Measurements from ENCODE around the gene SMIM11. TPM values are rescaled to one million over a fixed set of nuclear protein-coding genes. Genes with fewer than 3 reads are reported as not detected.
"Not testable (repeated sequence)": the region's sequence is repeated elsewhere in the genome, so short reads cannot be mapped to it uniquely, and the experiment has no call there.

The SMIM11 gene
- total RNA-seq, 1 donor from 2014 or later: 3.9 TPM

GRCh38 chr21:34404742-34405141, 29.4 kb downstream of the SMIM11 start:
- not testable (repeated sequence) for H3K27me3 Mint-ChIP-seq (ENCODE audit: unreplicated experiment); H3K4me3 Mint-ChIP-seq (ENCODE audit: unreplicated experiment); DNase-seq (ENCODE audit: extremely low spot score, unreplicated experiment); H3K27ac Mint-ChIP-seq (ENCODE audit: unreplicated experiment); H3K9me3 Mint-ChIP-seq (ENCODE audit: unreplicated experiment); H3K4me1 Mint-ChIP-seq (ENCODE audit: unreplicated experiment); H3K36me3 Mint-ChIP-seq (ENCODE audit: unreplicated experiment)

- H3K4me1 Mint-ChIP-seq (ENCODE audit: unreplicated experiment); H3K9me3 Mint-ChIP-seq (ENCODE audit: unreplicated experiment); H3K27me3 Mint-ChIP-seq (ENCODE audit: unreplicated experiment); H3K36me3 Mint-ChIP-seq (ENCODE audit: unreplicated experiment); H3K27ac Mint-ChIP-seq (ENCODE audit: unreplicated experiment); DNase-seq (ENCODE audit: extremely low spot score, unreplicated experiment); H3K4me3 Mint-ChIP-seq (ENCODE audit: unreplicated experiment): not testable (repeated sequence)
These were observed 30.4 kb downstream of the SMIM11 start for GRCh38 chr21:34405686-34406085.

- DNase-seq (ENCODE audit: extremely low spot score, unreplicated experiment); H3K4me3 Mint-ChIP-seq (ENCODE audit: unreplicated experiment); H3K36me3 Mint-ChIP-seq (ENCODE audit: unreplicated experiment); H3K27me3 Mint-ChIP-seq (ENCODE audit: unreplicated experiment); H3K27ac Mint-ChIP-seq (ENCODE audit: unreplicated experiment); H3K9me3 Mint-ChIP-seq (ENCODE audit: unreplicated experiment); H3K4me1 Mint-ChIP-seq (ENCODE audit: unreplicated experiment): not testable (repeated sequence)
These were observed 30.8 kb downstream of the SMIM11 start for GRCh38 chr21:34406102-34406501.

GRCh38 chr21:34406676-34407075, 31.4 kb downstream of the SMIM11 start:
- H3K4me3 Mint-ChIP-seq (ENCODE audit: unreplicated experiment); H3K9me3 Mint-ChIP-seq (ENCODE audit: unreplicated experiment); H3K27ac Mint-ChIP-seq (ENCODE audit: unreplicated experiment); H3K27me3 Mint-ChIP-seq (ENCODE audit: unreplicated experiment); H3K4me1 Mint-ChIP-seq (ENCODE audit: unreplicated experiment); DNase-seq (ENCODE audit: extremely low spot score, unreplicated experiment); H3K36me3 Mint-ChIP-seq (ENCODE audit: unreplicated experiment): not testable (repeated sequence)

- DNase-seq (ENCODE audit: extremely low spot score, unreplicated experiment); H3K4me1 Mint-ChIP-seq (ENCODE audit: unreplicated experiment); H3K27ac Mint-ChIP-seq (ENCODE audit: unreplicated experiment); H3K4me3 Mint-ChIP-seq (ENCODE audit: unreplicated experiment); H3K36me3 Mint-ChIP-seq (ENCODE audit: unreplicated experiment); H3K27me3 Mint-ChIP-seq (ENCODE audit: unreplicated experiment); H3K9me3 Mint-ChIP-seq (ENCODE audit: unreplicated experiment): not testable (repeated sequence)
These were observed 32.0 kb downstream of the SMIM11 start for GRCh38 chr21:34407294-34407693.

GRCh38 chr21:34417448-34418077, 42.3 kb downstream of the SMIM11 start:
- DNase-seq (ENCODE audit: extremely low spot score, unreplicated experiment); H3K27me3 Mint-ChIP-seq (ENCODE audit: unreplicated experiment); H3K36me3 Mint-ChIP-seq (ENCODE audit: unreplicated experiment); H3K4me3 Mint-ChIP-seq (ENCODE audit: unreplicated experiment); H3K4me1 Mint-ChIP-seq (ENCODE audit: unreplicated experiment); H3K9me3 Mint-ChIP-seq (ENCODE audit: unreplicated experiment); H3K27ac Mint-ChIP-seq (ENCODE audit: unreplicated experiment): not testable (repeated sequence)

- H3K27me3 Mint-ChIP-seq (ENCODE audit: unreplicated experiment); DNase-seq (ENCODE audit: extremely low spot score, unreplicated experiment); H3K27ac Mint-ChIP-seq (ENCODE audit: unreplicated experiment); H3K36me3 Mint-ChIP-seq (ENCODE audit: unreplicated experiment); H3K4me3 Mint-ChIP-seq (ENCODE audit: unreplicated experiment); H3K4me1 Mint-ChIP-seq (ENCODE audit: unreplicated experiment); H3K9me3 Mint-ChIP-seq (ENCODE audit: unreplicated experiment): not testable (repeated sequence)
These were observed 48.5 kb downstream of the SMIM11 start, which contains the start of gene SMIM34 for GRCh38 chr21:34423805-34424204. SMIM34 (minus strand) TSS chr21:34423951; CDS start chr21:34423839, 112 bp downstream.

GRCh38 chr21:34427339-34427738, 52.0 kb downstream of the SMIM11 start:
- not testable (repeated sequence) for H3K4me1 Mint-ChIP-seq (ENCODE audit: unreplicated experiment); H3K27ac Mint-ChIP-seq (ENCODE audit: unreplicated experiment); H3K9me3 Mint-ChIP-seq (ENCODE audit: unreplicated experiment); H3K4me3 Mint-ChIP-seq (ENCODE audit: unreplicated experiment); H3K36me3 Mint-ChIP-seq (ENCODE audit: unreplicated experiment); DNase-seq (ENCODE audit: extremely low spot score, unreplicated experiment); H3K27me3 Mint-ChIP-seq (ENCODE audit: unreplicated experiment)

- H3K36me3 Mint-ChIP-seq (ENCODE audit: unreplicated experiment); H3K4me3 Mint-ChIP-seq (ENCODE audit: unreplicated experiment); H3K27me3 Mint-ChIP-seq (ENCODE audit: unreplicated experiment); DNase-seq (ENCODE audit: extremely low spot score, unreplicated experiment); H3K9me3 Mint-ChIP-seq (ENCODE audit: unreplicated experiment); H3K27ac Mint-ChIP-seq (ENCODE audit: unreplicated experiment); H3K4me1 Mint-ChIP-seq (ENCODE audit: unreplicated experiment): not testable (repeated sequence)
These were observed 53.1 kb downstream of the SMIM11 start for GRCh38 chr21:34428441-34428840.

GRCh38 chr21:34429710-34430109, 54.4 kb downstream of the SMIM11 start:
- not testable (repeated sequence) for H3K27ac Mint-ChIP-seq (ENCODE audit: unreplicated experiment); H3K4me3 Mint-ChIP-seq (ENCODE audit: unreplicated experiment); H3K4me1 Mint-ChIP-seq (ENCODE audit: unreplicated experiment); H3K27me3 Mint-ChIP-seq (ENCODE audit: unreplicated experiment); H3K9me3 Mint-ChIP-seq (ENCODE audit: unreplicated experiment); DNase-seq (ENCODE audit: extremely low spot score, unreplicated experiment); H3K36me3 Mint-ChIP-seq (ENCODE audit: unreplicated experiment)

Other genes starting within 250 kb of the SMIM11 start
- gene KCNE2, start 11.5 kb upstream of the SMIM11 start, total RNA-seq: 0.56 TPM in 1 of 2 replicates, not detected in the other
- not detected in 2 replicates for gene SMIM34, start 48.4 kb downstream of the SMIM11 start, total RNA-seq
- gene KCNE1, start 136.7 kb downstream of the SMIM11 start, total RNA-seq: 0.44 and 0.59 TPM in 2 replicates
- 61.5 and 68.5 TPM in 2 replicates for gene RCAN1, start 239.6 kb downstream of the SMIM11 start, total RNA-seq